Stimulated activated CD4-positive, alpha-beta T cell treated with anti-CD3 and anti-CD28 coated beads, TNF-alpha, amount 100 ng/mL, for 1 hour (primary cell): ENCODE data around the gene RAD9A.
A peak's percentile ranks its signal among the peaks of the same experiment; 100 is the strongest.
"Not testable (repeated sequence)": the region's sequence is repeated elsewhere in the genome, so short reads cannot be mapped to it uniquely, and the experiment has no call there.

Experiments
- DNase-seq, 3 donors: peaks; one replicate each; pipeline ENCODE4 v3.0.0-alpha.2; 2020; ENCODE audit warnings: low read depth in 3 of 3, low spot score in 1 of 3

RAD9A gene

GRCh38 chr11:67422891-67423290, 31.1 kb downstream of the RAD9A start:
- DNase-seq = no peak

- no peak for DNase-seq
Observed at GRCh38 chr11:67423466-67423865, 31.7 kb downstream of the RAD9A start.

GRCh38 chr11:67423891-67424613, 32.3 kb downstream of the RAD9A start:
- no peak for DNase-seq

GRCh38 chr11:67427364-67427859, 35.6 kb downstream of the RAD9A start:
- DNase-seq = not testable (repeated sequence)

GRCh38 chr11:67428052-67429001, 36.5 kb downstream of the RAD9A start, which contains the start of gene RPS6KB2:
Gene RPS6KB2 (plus strand): TSS chr11:67428494. CDS start chr11:67428546, 52 bp downstream.
- peak; percentile 95 to 99 (median 96) for DNase-seq

GRCh38 chr11:67429038-67429668, 37.4 kb downstream of the RAD9A start:
- DNase-seq = no peak

GRCh38 chr11:67429722-67430121, 37.9 kb downstream of the RAD9A start:
- no peak for DNase-seq

GRCh38 chr11:67431346-67432249, 39.8 kb downstream of the RAD9A start:
- no peak for DNase-seq

GRCh38 chr11:67432655-67433349, 41.0 kb downstream of the RAD9A start:
- no peak for DNase-seq

GRCh38 chr11:67433536-67434394, 42.0 kb downstream of the RAD9A start:
- no peak for DNase-seq

- DNase-seq = no peak
Observed at GRCh38 chr11:67434395-67434881, 42.7 kb downstream of the RAD9A start.

- no peak for DNase-seq
Observed at GRCh38 chr11:67435031-67435726, 43.4 kb downstream of the RAD9A start.

GRCh38 chr11:67435727-67436458, 44.1 kb downstream of the RAD9A start:
- DNase-seq = no peak

- DNase-seq = peak in 2 of 3 donors; percentile 47 to 60
Observed at GRCh38 chr11:67436459-67437081, 44.8 kb downstream of the RAD9A start.

- peak; percentile 51 to 69 (median 62) for DNase-seq
Observed at GRCh38 chr11:67437082-67437808, 45.5 kb downstream of the RAD9A start, which contains the start of gene PTPRCAP. Gene PTPRCAP (minus strand): TSS chr11:67437682. CDS start chr11:67437619, 63 bp downstream.

GRCh38 chr11:67437809-67438157, 46.0 kb downstream of the RAD9A start:
- no peak for DNase-seq
